SKM-1 treated with dmso at 0.1 percent for 144 hours (cell line): ENCODE results near the gene DPYSL3.
A peak's percentile ranks its signal among the peaks of the same experiment; 100 is the strongest.

Source experiments
- DNase-seq: peaks from one replicate; lab custom pipeline; 2025; ENCODE audit not compliant: unreplicated experiment; lab: John Stamatoyannopoulos, UW

The DPYSL3 gene

GRCh38 chr5:147406636-147407035 lies 103.2 kb downstream of the DPYSL3 start:
- DNase-seq = no peak

- DNase-seq = no peak
Observed at GRCh38 chr5:147404706-147405105, 105.2 kb downstream of the DPYSL3 start.

GRCh38 chr5:147403651-147404640 lies 105.9 kb downstream of the DPYSL3 start:
- DNase-seq = peak; percentile 38

GRCh38 chr5:147400881-147401280 lies 109.0 kb downstream of the DPYSL3 start:
- DNase-seq = no peak

- DNase-seq = no peak
Observed at GRCh38 chr5:147400126-147400809, 109.6 kb downstream of the DPYSL3 start.

- DNase-seq = no peak
Observed at GRCh38 chr5:147398860-147399259, 111.0 kb downstream of the DPYSL3 start.

- no peak for DNase-seq
Observed at GRCh38 chr5:147397616-147398015, 112.3 kb downstream of the DPYSL3 start.

- DNase-seq = no peak
Observed at GRCh38 chr5:147396070-147396823, 113.6 kb downstream of the DPYSL3 start.

- DNase-seq = peak; percentile 1
Observed at GRCh38 chr5:147393874-147394672, 115.8 kb downstream of the DPYSL3 start.

- DNase-seq = peak; percentile 29
Observed at GRCh38 chr5:147391781-147392180, 118.1 kb downstream of the DPYSL3 start.

GRCh38 chr5:147390654-147391225 lies 119.1 kb downstream of the DPYSL3 start:
- no peak for DNase-seq

- no peak for DNase-seq
Observed at GRCh38 chr5:147388184-147389108, 121.4 kb downstream of the DPYSL3 start.

GRCh38 chr5:147387109-147387508 lies 122.8 kb downstream of the DPYSL3 start:
- no peak for DNase-seq

- no peak for DNase-seq
Observed at GRCh38 chr5:147384346-147385193, 125.3 kb downstream of the DPYSL3 start.

GRCh38 chr5:147382776-147383175 lies 127.1 kb downstream of the DPYSL3 start:
- no peak for DNase-seq

- DNase-seq = no peak
Observed at GRCh38 chr5:147381555-147381954, 128.3 kb downstream of the DPYSL3 start.

GRCh38 chr5:147377682-147378081 lies 132.2 kb downstream of the DPYSL3 start:
- no peak for DNase-seq

- DNase-seq = peak; percentile 53
Observed at GRCh38 chr5:147375151-147375550, 134.7 kb downstream of the DPYSL3 start.
